ENCODE results near the gene SLC25A43.

SLC25A43 gene

DNA sequence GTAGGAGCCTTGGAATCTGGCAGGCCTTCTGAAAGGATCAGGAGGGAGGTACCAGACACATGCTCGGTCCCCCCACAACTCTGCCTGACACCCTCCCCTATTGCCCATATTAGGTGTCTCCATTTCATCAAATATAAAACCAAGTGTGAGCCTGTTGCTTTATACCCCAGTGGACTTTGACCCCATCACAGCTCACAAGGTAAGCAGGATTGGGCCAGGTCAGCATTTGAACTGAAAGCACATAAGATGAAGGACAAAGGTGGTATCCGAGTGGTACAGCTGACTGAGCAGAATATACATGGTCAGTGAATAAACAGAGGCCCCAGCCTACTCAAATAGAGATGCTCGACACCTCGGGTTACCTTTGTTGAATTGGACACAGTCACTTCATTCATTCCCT is 20.0 kb downstream of the SLC25A43 start:
- no peak for TF ChIP-seq TCF12 (IDR thresholded peaks at IDR 0.05; ENCODE audit: low read depth)
- no peak for TF ChIP-seq YY1 (IDR thresholded peaks at IDR 0.05; ENCODE audit: low read depth)

DNA sequence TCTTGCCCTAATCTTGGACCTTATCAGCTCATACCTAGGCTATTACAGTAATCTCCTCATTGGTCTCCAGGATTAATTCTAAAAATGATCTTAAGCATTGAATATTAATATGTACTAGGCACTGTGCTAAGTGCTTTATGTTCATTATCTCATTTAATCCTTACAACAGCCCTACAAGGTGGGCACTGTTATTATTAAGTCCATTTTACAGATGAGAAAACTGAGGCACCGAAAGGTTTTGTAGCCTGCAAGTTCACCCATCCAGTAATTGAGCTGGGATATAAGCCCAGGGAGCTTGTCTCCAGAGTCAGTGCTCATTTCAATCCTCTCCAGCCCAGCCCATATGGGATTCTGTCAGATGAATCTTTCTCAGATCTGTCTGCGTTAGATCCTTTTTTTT is 20.8 kb downstream of the SLC25A43 start:
- TF ChIP-seq ZBTB7A (IDR thresholded peaks at IDR 0.05; ENCODE audit: low read depth) (no peak), EP300 (IDR thresholded peaks at IDR 0.05; ENCODE audit: borderline replicate concordance) (no peak), TCF12 (IDR thresholded peaks at IDR 0.05; ENCODE audit: low read depth) (no peak)
- TF ChIP-seq, protein P1, sequence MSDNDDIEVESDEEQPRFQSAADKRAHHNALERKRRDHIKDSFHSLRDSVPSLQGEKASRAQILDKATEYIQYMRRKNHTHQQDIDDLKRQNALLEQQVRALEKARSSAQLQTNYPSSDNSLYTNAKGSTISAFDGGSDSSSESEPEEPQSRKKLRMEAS (IDR thresholded peaks at IDR 0.05) = no peak

GRCh38 chrX:119421016-119421705 is 22.0 kb downstream of the SLC25A43 start:
- TF ChIP-seq YY1 (IDR thresholded peaks at IDR 0.05; ENCODE audit: low read depth) (no peak), EP300 (IDR thresholded peaks at IDR 0.05; ENCODE audit: borderline replicate concordance) (no peak), TAF1 (IDR thresholded peaks at IDR 0.05; ENCODE audit: low read depth) (no peak), RAD21 (IDR thresholded peaks at IDR 0.05; ENCODE audit: low read depth) (no peak), TCF12 (IDR thresholded peaks at IDR 0.05; ENCODE audit: low read depth) (no peak), NFIC (IDR thresholded peaks at IDR 0.05) (no peak), REST (IDR thresholded peaks at IDR 0.05; ENCODE audit: low read depth) (no peak), EGR1 (IDR thresholded peaks at IDR 0.05) (no peak)
- TF ChIP-seq, protein P2, sequence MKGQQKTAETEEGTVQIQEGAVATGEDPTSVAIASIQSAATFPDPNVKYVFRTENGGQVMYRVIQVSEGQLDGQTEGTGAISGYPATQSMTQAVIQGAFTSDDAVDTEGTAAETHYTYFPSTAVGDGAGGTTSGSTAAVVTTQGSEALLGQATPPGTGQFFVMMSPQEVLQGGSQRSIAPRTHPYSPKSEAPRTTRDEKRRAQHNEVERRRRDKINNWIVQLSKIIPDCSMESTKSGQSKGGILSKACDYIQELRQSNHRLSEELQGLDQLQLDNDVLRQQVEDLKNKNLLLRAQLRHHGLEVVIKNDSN (IDR thresholded peaks at IDR 0.05) = no peak

GRCh38 chrX:119423631-119424030 is 24.5 kb downstream of the SLC25A43 start:
- no peak for TF ChIP-seq TEAD4 (IDR thresholded peaks at IDR 0.05)
- no peak for TF ChIP-seq TCF12 (IDR thresholded peaks at IDR 0.05; ENCODE audit: low read depth)
- no peak for TF ChIP-seq YY1 (IDR thresholded peaks at IDR 0.05; ENCODE audit: low read depth)
- TF ChIP-seq TAF1 (IDR thresholded peaks at IDR 0.05; ENCODE audit: low read depth) = no peak

DNA sequence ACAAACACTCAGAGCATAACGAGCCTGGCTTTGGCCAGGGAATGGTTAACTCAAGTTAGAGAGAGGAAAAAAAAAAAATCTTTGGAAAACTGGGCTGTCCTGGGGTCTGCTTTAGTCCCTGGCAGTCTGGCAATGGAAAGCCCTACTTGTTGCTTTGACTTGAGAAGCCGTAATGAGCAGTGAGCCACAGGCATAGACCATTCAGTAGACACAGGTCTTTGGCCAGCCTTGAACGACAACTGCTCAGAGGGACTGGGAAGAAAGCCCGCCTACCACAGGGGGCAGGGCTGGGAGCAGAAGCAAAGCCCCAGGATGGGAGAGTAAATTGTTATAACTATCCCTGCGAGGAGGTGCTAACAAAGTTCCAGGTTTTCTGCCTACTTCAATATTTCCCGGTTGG is 25.9 kb downstream of the SLC25A43 start:
- no peak for TF ChIP-seq REST (IDR thresholded peaks at IDR 0.05; ENCODE audit: low read depth)
- TF ChIP-seq YY1 (IDR thresholded peaks at IDR 0.05; ENCODE audit: low read depth) = no peak
- TF ChIP-seq TAF1 (IDR thresholded peaks at IDR 0.05; ENCODE audit: low read depth) = no peak
- TF ChIP-seq, protein P1 (IDR thresholded peaks at IDR 0.05) = no peak
- TF ChIP-seq CEBPB (IDR thresholded peaks at IDR 0.05) = no peak
- no peak for TF ChIP-seq RAD21 (IDR thresholded peaks at IDR 0.05; ENCODE audit: low read depth)
- TF ChIP-seq TEAD4 (IDR thresholded peaks at IDR 0.05) = no peak
- no peak for TF ChIP-seq EGR1 (IDR thresholded peaks at IDR 0.05)
- TF ChIP-seq FOXM1 (IDR thresholded peaks at IDR 0.05; ENCODE audit: borderline replicate concordance, low read depth) = no peak
- TF ChIP-seq ZBTB7A (IDR thresholded peaks at IDR 0.05; ENCODE audit: low read depth) = no peak
- TF ChIP-seq, protein P2 (IDR thresholded peaks at IDR 0.05) = no peak
- TF ChIP-seq CREB1 (IDR thresholded peaks at IDR 0.05; ENCODE audit: low read depth) = no peak
- no peak for TF ChIP-seq TCF12 (IDR thresholded peaks at IDR 0.05; ENCODE audit: low read depth)
- TF ChIP-seq NFIC (IDR thresholded peaks at IDR 0.05) = no peak
- no peak for TF ChIP-seq EP300 (IDR thresholded peaks at IDR 0.05; ENCODE audit: borderline replicate concordance)

DNA sequence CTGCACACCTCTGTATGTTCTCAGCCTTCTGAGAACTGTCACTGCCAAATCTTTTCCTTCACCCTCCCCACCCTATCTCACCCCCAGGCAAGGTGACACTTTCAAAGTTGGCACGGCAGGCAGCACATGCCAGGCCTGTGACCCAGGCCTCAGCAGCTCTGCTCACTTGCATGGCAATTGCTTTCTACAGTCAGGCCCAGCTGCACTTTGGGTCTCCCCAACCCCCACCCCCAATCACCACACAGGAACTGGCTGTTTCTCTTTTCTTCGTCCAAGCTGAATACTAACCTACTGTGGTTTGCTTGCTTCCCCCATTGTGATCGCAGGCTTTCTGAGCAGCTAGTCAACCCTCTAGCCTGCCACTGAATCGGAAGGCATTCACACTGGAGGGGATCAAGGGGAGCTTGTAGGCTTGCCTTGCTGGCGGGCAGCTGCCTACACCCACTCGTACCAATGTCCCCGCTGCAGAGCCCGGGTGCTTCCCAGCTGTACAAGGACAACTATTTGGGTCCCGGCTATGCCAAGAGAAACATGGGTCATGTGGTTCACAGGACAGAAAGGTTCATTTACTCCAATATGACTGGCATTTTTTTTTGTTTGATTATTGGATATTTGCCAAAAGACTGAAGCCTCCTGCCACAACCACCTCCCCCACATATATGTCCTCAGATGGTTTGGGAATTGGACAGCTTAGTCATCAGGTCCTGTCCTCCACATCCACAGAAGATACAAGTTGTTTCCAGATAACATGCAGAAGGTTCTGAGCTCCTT is 28.1 kb downstream of the SLC25A43 start:
- no peak for TF ChIP-seq CEBPB (IDR thresholded peaks at IDR 0.05)
- no peak for TF ChIP-seq EP300 (IDR thresholded peaks at IDR 0.05; ENCODE audit: borderline replicate concordance)

All from Ishikawa (cell line).